ENCODE data around the gene PARD3.

DNA sequence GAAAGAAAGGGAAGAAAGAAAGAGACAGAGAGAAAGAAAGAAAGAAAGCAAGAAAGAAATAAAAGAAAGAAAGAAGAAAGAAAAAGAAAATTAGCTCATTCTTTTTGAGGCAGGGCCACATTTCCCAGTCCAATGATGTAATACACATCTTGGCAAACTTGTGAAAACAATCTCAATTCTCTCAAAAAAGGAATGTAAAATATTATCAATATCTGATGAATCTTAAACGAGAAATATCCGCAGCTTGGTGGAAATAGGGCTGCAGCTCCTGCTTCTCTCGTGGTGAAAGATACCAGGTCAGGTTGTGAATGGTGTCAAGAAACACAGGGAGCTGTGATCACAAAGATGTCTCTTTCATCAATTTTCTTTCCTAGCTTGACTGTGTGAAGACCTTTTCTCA, 741.0 kb downstream of the PARD3 start:
- TF ChIP-seq, protein P1, sequence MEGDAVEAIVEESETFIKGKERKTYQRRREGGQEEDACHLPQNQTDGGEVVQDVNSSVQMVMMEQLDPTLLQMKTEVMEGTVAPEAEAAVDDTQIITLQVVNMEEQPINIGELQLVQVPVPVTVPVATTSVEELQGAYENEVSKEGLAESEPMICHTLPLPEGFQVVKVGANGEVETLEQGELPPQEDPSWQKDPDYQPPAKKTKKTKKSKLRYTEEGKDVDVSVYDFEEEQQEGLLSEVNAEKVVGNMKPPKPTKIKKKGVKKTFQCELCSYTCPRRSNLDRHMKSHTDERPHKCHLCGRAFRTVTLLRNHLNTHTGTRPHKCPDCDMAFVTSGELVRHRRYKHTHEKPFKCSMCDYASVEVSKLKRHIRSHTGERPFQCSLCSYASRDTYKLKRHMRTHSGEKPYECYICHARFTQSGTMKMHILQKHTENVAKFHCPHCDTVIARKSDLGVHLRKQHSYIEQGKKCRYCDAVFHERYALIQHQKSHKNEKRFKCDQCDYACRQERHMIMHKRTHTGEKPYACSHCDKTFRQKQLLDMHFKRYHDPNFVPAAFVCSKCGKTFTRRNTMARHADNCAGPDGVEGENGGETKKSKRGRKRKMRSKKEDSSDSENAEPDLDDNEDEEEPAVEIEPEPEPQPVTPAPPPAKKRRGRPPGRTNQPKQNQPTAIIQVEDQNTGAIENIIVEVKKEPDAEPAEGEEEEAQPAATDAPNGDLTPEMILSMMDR (IDR thresholded peaks at IDR 0.05): no peak
- no peak for TF ChIP-seq POLR2A (IDR thresholded peaks at IDR 0.05)
